ENCODE results near the gene TRPT1. TPM values are rescaled to one million over a fixed set of nuclear protein-coding genes. Genes with fewer than 3 reads are reported as not detected.
A peak's percentile ranks its signal among the peaks of the same experiment; 100 is the strongest.

TRPT1 gene
- total and polyA plus RNA-seq, 5 donors from 2014 or later, result 14.6 to 37.0 (median 33.6) TPM

- Histone ChIP-seq H3K36me3 (ENCODE audit: control insufficient read depth, insufficient read depth, low read length) (peaks cover 4% of the 10 kb centered on the region), H3K27ac (ENCODE audit: insufficient read depth, low read length, poor library complexity, severe bottlenecking) (no peak overlapping the region), H3K4me3 (ENCODE audit: low read depth, low read length) (no peak overlapping the region), H3K27me3 (ENCODE audit: control insufficient read depth, insufficient read depth, low read length) (no peaks in the 10 kb centered on the region), H3K4me1 (ENCODE audit: control insufficient read depth, insufficient read depth, low read length, poor library complexity, severe bottlenecking) (peaks cover 26% of the 10 kb centered on the region), H3K9me3 (ENCODE audit: control insufficient read depth in 2 of 2, low read length in 2 of 2) (no peaks in the 10 kb centered on the region)
- DNase-seq (no peak), ATAC-seq (ENCODE audit: low read depth in 2 of 2) (no peak)
- Mint-ChIP-seq H3K27ac (no peak overlapping the region), H3K4me3 (no peak overlapping the region), H3K36me3 (no peaks in the 10 kb centered on the region), H3K27me3 (no peaks in the 10 kb centered on the region), H3K9me3 (no peaks in the 10 kb centered on the region), H3K4me1 (peaks cover 0 to 29% (median 11%) of the 10 kb centered on the region in 4 donors)
These were observed 29.4 kb upstream of the TRPT1 start for GRCh38 chr11:64255135-64256128.

DNA sequence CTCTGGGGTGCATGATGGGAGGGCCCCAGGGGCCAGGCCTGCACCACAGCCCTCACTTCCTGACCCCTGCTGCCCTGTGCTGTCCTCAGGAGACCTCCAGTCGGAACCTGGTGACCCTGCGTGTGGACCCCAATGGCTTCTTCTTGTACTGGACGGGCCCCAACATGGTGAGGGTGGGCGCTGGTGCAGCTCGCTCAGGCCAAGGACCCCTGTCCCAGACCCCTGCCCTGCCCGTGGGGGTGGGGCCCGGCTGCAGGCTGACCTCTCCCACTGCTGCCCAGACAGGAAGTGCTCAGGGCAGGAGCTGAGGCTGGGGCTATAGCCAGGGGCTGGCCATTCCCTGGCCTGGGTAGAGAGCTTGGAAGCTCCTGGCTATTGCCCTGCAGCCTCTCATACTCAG lies 28.3 kb upstream of the TRPT1 start:
- no peaks in the 10 kb centered on the region for H3K27me3 Mint-ChIP-seq
- Histone ChIP-seq H3K4me1 (ENCODE audit: control insufficient read depth, insufficient read depth, low read length, poor library complexity, severe bottlenecking) (peaks cover 27% of the 10 kb centered on the region), H3K9me3 (ENCODE audit: control insufficient read depth in 2 of 2, low read length in 2 of 2) (no peaks in the 10 kb centered on the region), H3K36me3 (ENCODE audit: control insufficient read depth, insufficient read depth, low read length) (peaks cover 4% of the 10 kb centered on the region), H3K4me3 (ENCODE audit: low read depth, low read length) (no peak overlapping the region), H3K27me3 (ENCODE audit: control insufficient read depth, insufficient read depth, low read length) (no peaks in the 10 kb centered on the region), H3K27ac (ENCODE audit: insufficient read depth, low read length, poor library complexity, severe bottlenecking) (no peak overlapping the region)
- H3K4me3 Mint-ChIP-seq, result peak overlapping the region in 2 of 4 donors; percentile 65 to 80
- H3K36me3 Mint-ChIP-seq, result no peaks in the 10 kb centered on the region
- ATAC-seq (ENCODE audit: low read depth in 2 of 2) (no peak), DNase-seq (no peak)
- H3K27ac Mint-ChIP-seq, result peak overlapping the region in 1 of 3 donors; percentile 77
- H3K4me1 Mint-ChIP-seq, result peaks cover 0 to 29% (median 7%) of the 10 kb centered on the region in 4 donors
- no peaks in the 10 kb centered on the region for H3K9me3 Mint-ChIP-seq

GRCh38 chr11:64253481-64253880 lies 27.5 kb upstream of the TRPT1 start:
- H3K9me3 ChIP-seq (ENCODE audit: control insufficient read depth in 2 of 2, low read length in 2 of 2), result no peaks in the 10 kb centered on the region
- Mint-ChIP-seq H3K36me3 (no peaks in the 10 kb centered on the region), H3K9me3 (no peaks in the 10 kb centered on the region), H3K27me3 (no peaks in the 10 kb centered on the region), H3K27ac (peak overlapping the region in 1 of 3 donors; percentile 3), H3K4me3 (peak overlapping the region in 3 of 4 donors; percentile 54 to 68 (median 65)), H3K4me1 (peaks cover 0 to 27% (median 6%) of the 10 kb centered on the region in 4 donors)
- no peaks in the 10 kb centered on the region for H3K27me3 ChIP-seq (ENCODE audit: control insufficient read depth, insufficient read depth, low read length)
- peaks cover 24% of the 10 kb centered on the region for H3K4me1 ChIP-seq (ENCODE audit: control insufficient read depth, insufficient read depth, low read length, poor library complexity, severe bottlenecking)
- ATAC-seq (ENCODE audit: low read depth in 2 of 2) (no peak), DNase-seq (no peak)
- H3K27ac ChIP-seq (ENCODE audit: insufficient read depth, low read length, poor library complexity, severe bottlenecking), result no peak overlapping the region
- no peak overlapping the region for H3K4me3 ChIP-seq (ENCODE audit: low read depth, low read length)
- peaks cover 2% of the 10 kb centered on the region for H3K36me3 ChIP-seq (ENCODE audit: control insufficient read depth, insufficient read depth, low read length)

GRCh38 chr11:64253043-64253442 lies 27.1 kb upstream of the TRPT1 start:
- Mint-ChIP-seq H3K9me3 (peaks cover 0 to under 1% (median 0%) of the 10 kb centered on the region in 7 donors), H3K4me3 (peak overlapping the region in 3 of 4 donors; percentile 54 to 68 (median 65)), H3K27me3 (no peaks in the 10 kb centered on the region), H3K4me1 (peaks cover 0 to 27% (median 8%) of the 10 kb centered on the region in 4 donors), H3K36me3 (no peaks in the 10 kb centered on the region), H3K27ac (peak overlapping the region in 1 of 3 donors; percentile 3)
- Histone ChIP-seq H3K4me3 (ENCODE audit: low read depth, low read length) (no peak overlapping the region), H3K4me1 (ENCODE audit: control insufficient read depth, insufficient read depth, low read length, poor library complexity, severe bottlenecking) (peaks cover 24% of the 10 kb centered on the region), H3K9me3 (ENCODE audit: control insufficient read depth in 2 of 2, low read length in 2 of 2) (no peaks in the 10 kb centered on the region), H3K27me3 (ENCODE audit: control insufficient read depth, insufficient read depth, low read length) (no peaks in the 10 kb centered on the region), H3K27ac (ENCODE audit: insufficient read depth, low read length, poor library complexity, severe bottlenecking) (no peak overlapping the region), H3K36me3 (ENCODE audit: control insufficient read depth, insufficient read depth, low read length) (no peaks in the 10 kb centered on the region)
- ATAC-seq (ENCODE audit: low read depth in 2 of 2) (no peak), DNase-seq (no peak)

DNA sequence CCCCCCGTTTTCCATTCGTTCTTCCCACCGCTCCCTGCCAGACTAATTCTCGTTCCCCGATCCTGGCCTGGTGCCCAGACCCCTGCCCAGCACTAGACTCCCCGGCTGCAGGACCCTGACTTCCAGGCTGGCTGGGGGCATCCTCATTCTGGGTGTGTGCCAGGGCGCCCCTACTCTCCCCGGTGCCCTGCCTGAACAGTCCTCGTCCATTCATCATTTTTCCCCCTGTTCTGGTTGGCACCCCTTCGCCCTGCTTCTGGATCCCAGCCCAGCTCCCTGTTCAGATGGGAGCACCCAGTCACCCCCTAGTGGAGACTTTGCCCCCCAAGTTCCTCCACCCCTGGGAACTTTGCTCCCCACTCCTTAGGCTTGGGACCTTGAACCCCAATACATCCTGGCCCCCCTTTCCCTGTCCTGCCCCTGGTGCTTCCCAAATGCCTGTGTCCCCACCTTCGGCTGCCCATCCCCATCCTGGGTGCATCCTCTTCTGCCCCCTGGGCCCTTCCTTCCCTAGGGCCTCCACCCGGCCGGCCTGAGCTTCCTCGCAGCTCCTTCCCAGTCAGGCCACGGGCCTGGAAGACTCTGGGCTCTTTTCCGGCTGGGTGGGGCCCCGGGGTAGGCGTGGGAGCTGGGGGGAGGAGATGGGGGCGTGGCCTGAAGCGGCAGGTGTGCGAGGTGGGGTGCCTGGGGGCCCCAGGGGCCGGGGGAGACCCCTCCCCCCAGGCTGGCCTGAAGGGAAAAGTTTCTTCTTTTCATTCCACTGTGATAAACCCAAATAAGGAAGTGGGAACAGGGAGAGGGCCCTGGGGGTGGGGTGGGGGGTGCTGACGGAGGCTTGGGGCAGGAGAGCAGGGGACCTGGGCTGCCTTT lies 26.3 kb upstream of the TRPT1 start:
- Mint-ChIP-seq H3K4me1 (peaks cover 0 to 29% (median 11%) of the 10 kb centered on the region in 4 donors), H3K27me3 (no peaks in the 10 kb centered on the region), H3K27ac (peak overlapping the region in 1 of 3 donors; percentile 36), H3K9me3 (peaks cover 0 to 2% (median 0%) of the 10 kb centered on the region in 7 donors), H3K36me3 (no peaks in the 10 kb centered on the region), H3K4me3 (peak overlapping the region; percentile 77 to 92 (median 87))
- Histone ChIP-seq H3K4me1 (ENCODE audit: control insufficient read depth, insufficient read depth, low read length, poor library complexity, severe bottlenecking) (peaks cover 31% of the 10 kb centered on the region), H3K36me3 (ENCODE audit: control insufficient read depth, insufficient read depth, low read length) (no peaks in the 10 kb centered on the region), H3K4me3 (ENCODE audit: low read depth, low read length) (no peak overlapping the region), H3K27me3 (ENCODE audit: control insufficient read depth, insufficient read depth, low read length) (no peaks in the 10 kb centered on the region), H3K9me3 (ENCODE audit: control insufficient read depth in 2 of 2, low read length in 2 of 2) (no peaks in the 10 kb centered on the region), H3K27ac (ENCODE audit: insufficient read depth, low read length, poor library complexity, severe bottlenecking) (no peak overlapping the region)
- DNase-seq (no peak), ATAC-seq (ENCODE audit: low read depth in 2 of 2) (no peak)

DNA sequence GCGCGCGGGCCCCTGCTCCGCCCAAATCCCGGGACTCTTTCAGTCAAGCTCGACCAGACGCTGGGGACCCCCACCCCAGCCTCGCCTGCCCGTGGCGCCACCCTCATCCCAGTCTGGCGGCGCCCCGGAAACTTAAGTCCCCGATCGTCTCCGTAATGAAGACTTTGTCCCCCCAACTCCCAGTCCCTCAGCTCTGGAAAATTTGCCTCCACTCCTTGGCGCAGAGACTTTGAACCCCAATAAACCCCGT lies 25.7 kb upstream of the TRPT1 start:
- no peak overlapping the region for H3K27ac ChIP-seq (ENCODE audit: insufficient read depth, low read length, poor library complexity, severe bottlenecking)
- Mint-ChIP-seq H3K9me3 (peaks cover 0 to 2% (median 0%) of the 10 kb centered on the region in 7 donors), H3K4me3 (peak overlapping the region; percentile 77 to 92 (median 87))

GRCh38 chr11:64251016-64251752 lies 25.2 kb upstream of the TRPT1 start, which contains the start of gene PLCB3:
PLCB3 (plus strand) TSS chr11:64251530; CDS start chr11:64251650, 120 bp downstream.
- H3K27me3 Mint-ChIP-seq, result no peaks in the 10 kb centered on the region
- ATAC-seq (ENCODE audit: low read depth in 2 of 2), result peak; percentile 62 to 69
- H3K36me3 ChIP-seq (ENCODE audit: control insufficient read depth, insufficient read depth, low read length), result no peaks in the 10 kb centered on the region
- no peak within 1 kb of the TSS for H3K27ac ChIP-seq (ENCODE audit: insufficient read depth, low read length, poor library complexity, severe bottlenecking)
- H3K4me1 ChIP-seq (ENCODE audit: control insufficient read depth, insufficient read depth, low read length, poor library complexity, severe bottlenecking), result peaks cover 36% of the 10 kb centered on the region
- peak within 1 kb of the TSS; percentile 86 to 94 (median 90) for H3K4me3 Mint-ChIP-seq
- H3K4me1 Mint-ChIP-seq, result peaks cover 0 to 29% (median 11%) of the 10 kb centered on the region in 4 donors
- DNase-seq, result peak; percentile 40 to 59 (median 49)
- peaks cover 0 to 2% (median 0%) of the 10 kb centered on the region in 7 donors for H3K9me3 Mint-ChIP-seq
- peak within 1 kb of the TSS in 2 of 3 donors; percentile 36 to 38 for H3K27ac Mint-ChIP-seq
- H3K4me3 ChIP-seq (ENCODE audit: low read depth, low read length), result no peak within 1 kb of the TSS
- no peaks in the 10 kb centered on the region for H3K9me3 ChIP-seq (ENCODE audit: control insufficient read depth in 2 of 2, low read length in 2 of 2)
- no peaks in the 10 kb centered on the region for H3K36me3 Mint-ChIP-seq
- H3K27me3 ChIP-seq (ENCODE audit: control insufficient read depth, insufficient read depth, low read length), result no peaks in the 10 kb centered on the region

More for the DNA sequence above, 25.7 kb upstream of the TRPT1 start:
- H3K36me3 ChIP-seq (ENCODE audit: control insufficient read depth, insufficient read depth, low read length), result no peaks in the 10 kb centered on the region
- Mint-ChIP-seq H3K27me3 (no peaks in the 10 kb centered on the region), H3K27ac (no peak overlapping the region), H3K36me3 (no peaks in the 10 kb centered on the region), H3K4me1 (peaks cover 0 to 29% (median 11%) of the 10 kb centered on the region in 4 donors)
- no peaks in the 10 kb centered on the region for H3K9me3 ChIP-seq (ENCODE audit: control insufficient read depth in 2 of 2, low read length in 2 of 2)
- ATAC-seq (ENCODE audit: low read depth in 2 of 2) (no peak), DNase-seq (peak in 1 of 3 donors; percentile 24)
- no peak overlapping the region for H3K4me3 ChIP-seq (ENCODE audit: low read depth, low read length)
- no peaks in the 10 kb centered on the region for H3K27me3 ChIP-seq (ENCODE audit: control insufficient read depth, insufficient read depth, low read length)
- peaks cover 36% of the 10 kb centered on the region for H3K4me1 ChIP-seq (ENCODE audit: control insufficient read depth, insufficient read depth, low read length, poor library complexity, severe bottlenecking)

Data from CD4-positive, CD25-positive, alpha-beta regulatory T cell (primary cell).